K562 (cell line): ENCODE results near the gene TMEM79. TPM values are rescaled to one million over a fixed set of nuclear protein-coding genes. Genes with fewer than 3 reads are reported as not detected.

Source experiments
- ATAC-seq: fragments of 200-7000 bp; cut with Tn5 transposase; 3 replicates; pipeline ENCODE4 v1.9.1; 2020; ENCODE audit warnings: moderate library complexity
- BruUV-seq: library from RNA; stranded (reverse); fragments of 400-500 nt; replicated peaks from 2 replicates; lab custom pipeline; 2021; lab: Mats Ljungman, UMichigan
- CTCF ChIA-PET: fragments of 300-600 bp; formaldehyde crosslinking; extraction: SDS; loops from one replicate; lab custom pipeline; 2021; ENCODE audit warnings: low intra/inter-chr PET ratio; lab: Yijun Ruan, JAX
- POLR2A ChIA-PET: fragments of 300-600, 350-650 bp; sonication (Branson Sonifier 250); formaldehyde crosslinking; extraction: SDS; loops from one replicate; lab custom pipeline; 2021; ENCODE audit warnings: antibody characterized with exemption, inconsistent platforms; lab: Yijun Ruan, JAX
- DNase-seq, 4 experiments: peaks; one replicate each; pipeline versions ENCODE4 v3.0.0 to v3.0.0-alpha.2; 2011 to 2018; ENCODE audit warnings: low spot score in 3 of 4, mixed read lengths in 3 of 4; ENCODE audit errors: extremely low read depth in 1 of 4
- FAIRE-seq: peaks from 2 replicates; lab custom pipeline; 2011; peaks lifted over from hg19 to GRCh38; lab: Jason Lieb, UNC
- H2AFZ ChIP-seq: 2 replicates; pipeline ENCODE4 v1.6.0; 2011; ENCODE audit warnings: low read depth, low read length, control low read depth, inconsistent platforms
- H3K27ac ChIP-seq: fragments of 200-600 bp; 3 replicates; pipeline ENCODE4 v1.8.0; 2011; ENCODE audit warnings: low read depth, mild to moderate bottlenecking, control low read depth, inconsistent platforms, low read length, moderate library complexity, mixed read lengths; ENCODE audit errors: extremely low read depth
- H3K27me3 ChIP-seq, 2 experiments: fragments of 300-600 bp in 1 of 2; 2 replicates in 1 of 2; 3 replicates in 1 of 2; pipeline versions ENCODE4 v1.6.0 to v1.8.0; 2011; ENCODE audit warnings: inconsistent platforms in 2 of 2, low read length in 2 of 2, mild to moderate bottlenecking in 1 of 2, mixed read lengths in 1 of 2, moderate library complexity in 1 of 2; ENCODE audit not compliant: control insufficient read depth in 2 of 2, insufficient read depth in 2 of 2
- H3K36me3 ChIP-seq: fragments of 300-600 bp; 3 replicates; pipeline ENCODE4 v1.8.0; 2011; ENCODE audit warnings: mild to moderate bottlenecking, low read length, inconsistent platforms; ENCODE audit not compliant: control insufficient read depth, insufficient read depth
- H3K4me1 ChIP-seq, 2 experiments: fragments of 200-600 bp in 1 of 2; replicated peaks in 1 of 2; 2 replicates in 1 of 2; 3 replicates in 1 of 2; pipeline versions ENCODE4 v1.5.1 to v1.8.0; 2011; ENCODE audit warnings: inconsistent platforms in 2 of 2, low read length in 2 of 2, mild to moderate bottlenecking in 1 of 2, mixed read lengths in 1 of 2, moderate library complexity in 1 of 2; ENCODE audit not compliant: control insufficient read depth in 2 of 2, insufficient read depth in 2 of 2
- H3K4me2 ChIP-seq: 2 replicates; pipeline ENCODE4 v1.6.1; 2011; ENCODE audit warnings: low read length, control low read depth, inconsistent platforms, mixed read lengths; ENCODE audit not compliant: insufficient read depth
- H3K4me3 ChIP-seq: fragments of 200-600 bp; sonication (generic), shearing (Covaris generic); 2 replicates; pipeline ENCODE4 v1.5.1; 2016; ENCODE audit warnings: control low read depth, inconsistent platforms
- H3K79me2 ChIP-seq: fragments of 200-600 bp; 3 replicates; pipeline ENCODE4 v1.8.0; 2011; ENCODE audit warnings: low read length, inconsistent platforms; ENCODE audit not compliant: control insufficient read depth, insufficient read depth
- H3K9ac ChIP-seq, 2 experiments: 2 replicates each; pipeline versions ENCODE4 v1.6.0 to v1.6.1; 2011; ENCODE audit warnings: low read depth in 2 of 2, low read length in 2 of 2, control low read depth in 1 of 2, inconsistent platforms in 1 of 2, mild to moderate bottlenecking in 1 of 2, mixed read lengths in 1 of 2; ENCODE audit not compliant: insufficient read depth in 1 of 2
- H3K9me1 ChIP-seq: one replicate; pipeline ENCODE4 v1.6.0; 2011; ENCODE audit warnings: inconsistent platforms, mild to moderate bottlenecking, low read length, moderate library complexity; ENCODE audit not compliant: control insufficient read depth, insufficient read depth
- H3K9me3 ChIP-seq: replicated peaks from 2 replicates; pipeline ENCODE4 v1.5.1; 2011; ENCODE audit warnings: low read depth, low read length, inconsistent platforms; ENCODE audit not compliant: control insufficient read depth, insufficient read depth
- H4K20me1 ChIP-seq: replicated peaks from 2 replicates; pipeline ENCODE4 v1.6.1; 2011; ENCODE audit warnings: low read length, inconsistent platforms, mixed read lengths; ENCODE audit not compliant: control insufficient read depth, insufficient read depth
- AFF1 ChIP-seq, 2 experiments: fragments of 450-650 bp; IDR thresholded peaks; 2 replicates each; pipeline ENCODE4 v1.6.1; 2018; ENCODE audit warnings: mild to moderate bottlenecking in 2 of 2, low read depth in 1 of 2; ENCODE audit not compliant: partially characterized antibody in 2 of 2
- CEBPB ChIP-seq: fragments of 450-650 bp; IDR thresholded peaks from 2 replicates; pipeline ENCODE4 v1.6.1; 2016; ENCODE audit warnings: missing genetic modification characterization, missing compliant biosample characterization
- CREBBP ChIP-seq: IDR thresholded peaks from one replicate; pipeline ENCODE4 v1.6.1; 2012; ENCODE audit warnings: low read depth, mild to moderate bottlenecking, control low read depth, inconsistent platforms, low read length
- HDAC6 ChIP-seq: IDR thresholded peaks from 2 replicates; pipeline ENCODE4 v1.6.1; 2012; ENCODE audit warnings: low read depth, mild to moderate bottlenecking, control low read depth, inconsistent platforms, low read length, moderate library complexity
- HMG20B ChIP-seq: fragments of 250-450 bp; sonication (Bioruptor Pico); IDR thresholded peaks from 2 replicates; pipeline ENCODE4 v1.5.0; 2021; ENCODE audit warnings: mild to moderate bottlenecking
- IRF9 ChIP-seq: fragments of 450-650 bp; IDR thresholded peaks from 2 replicates; pipeline ENCODE4 v1.6.1; 2016; ENCODE audit warnings: missing biosample characterization, missing genetic modification characterization
- LCOR ChIP-seq: sonication (generic); formaldehyde crosslinking; IDR thresholded peaks from 2 replicates; pipeline ENCODE4 v1.8.0; 2022; ENCODE audit warnings: mild to moderate bottlenecking, missing genetic modification reagents
- PHB ChIP-seq: fragments of 250-450 bp; sonication (Bioruptor Pico); IDR thresholded peaks from 2 replicates; pipeline ENCODE4 v1.5.0; 2021
- RNF219 ChIP-seq: fragments of 250-450 bp; sonication (Bioruptor Pico); IDR thresholded peaks from 2 replicates; pipeline ENCODE4 v1.5.0; 2022; ENCODE audit warnings: mild to moderate bottlenecking
- ZNF146 ChIP-seq: IDR thresholded peaks from one replicate; pipeline ENCODE4 v1.6.1; 2018; ENCODE audit warnings: missing compliant biosample characterization; ENCODE audit not compliant: unreplicated experiment
- ZNF197 ChIP-seq: fragments of 200-800 bp; sonication (Bioruptor generic); IDR thresholded peaks from 2 replicates; pipeline ENCODE4 v1.6.1; 2016; ENCODE audit warnings: low read depth, missing genetic modification characterization, missing compliant biosample characterization
- ZNF24 ChIP-seq: fragments of 450-650 bp; IDR thresholded peaks from 2 replicates; pipeline ENCODE4 v1.6.1; 2016
- ZNF395 ChIP-seq: fragments of 200-800 bp; sonication (Bioruptor generic); IDR thresholded peaks from 2 replicates; pipeline ENCODE4 v1.6.1; 2017; ENCODE audit warnings: missing genetic modification characterization, missing compliant biosample characterization
- WGBS: fragments of 100-300 bp; shearing (Covaris generic); methylation state at CpG from one replicate; pipeline ENCODE4 v1.1.6; 2016; ENCODE audit warnings: low coverage, mixed read lengths; ENCODE audit not compliant: insufficient coverage; ENCODE audit errors: missing lambda C conversion rate; 5-methylcytosine and 5-hydroxymethylcytosine counted together
- in situ Hi-C: fragments of 300-500 bp; cut with MboI; formaldehyde crosslinking; loops from 4 replicates; pipeline ENCODE4 v1.15.0; 2018; ENCODE audit warnings: inconsistent platforms, mixed read lengths
- intact Hi-C: fragments of 100-400 bp; cut with micrococcal nuclease; formaldehyde crosslinking; loops from 2 replicates; pipeline ENCODE4 v1.14.2; 2022
- polyA plus RNA-seq, 8 experiments: library from polyadenylated mRNA; depleted of rRNA in 4 of 8; stranded (reverse) in 5 of 8; unstranded in 3 of 8; fragments of >200 nt; fragmentation: Nextera tagmentation in 2 of 8; fragmentation: Illumina TruSeq in 1 of 8; extraction: Ambion mirVana in 2 of 8; extraction: Trizol in 1 of 8; gene quantifications; 2 replicates each; pipeline versions ENCODE4 v1.2.1 to v1.2.3, GENCODE V29; 2011 to 2014; ENCODE audit warnings: inconsistent platforms in 1 of 8, missing spikeins in 1 of 8
- total RNA-seq, 7 experiments: library from RNA; depleted of rRNA in 6 of 7; stranded (reverse); fragments of >200 nt in 6 of 7; fragmentation: Illumina TruSeq in 2 of 7; extraction: Trizol in 2 of 7; gene quantifications; 2 replicates each; pipeline versions ENCODE4 v1.2.1 to v1.2.3, GENCODE V29; 2011 to 2021; ENCODE audit warnings: low replicate concordance in 1 of 7

TMEM79 gene
- total and polyA plus RNA-seq, 9 of the 15 experiments (the other 6 are each of a cell fraction or from before 2014, with no cell fraction given): 0.69 to 6.8 (median 4.0) TPM

- no peak for TF ChIP-seq ZNF395
- TF ChIP-seq CEBPB (tag): peak; percentile 75
- no peak for TF ChIP-seq CREBBP
Measured at GRCh38 chr1:156276966-156277381, 7.2 kb upstream of the TMEM79 start (continued).

GRCh38 chr1:156279837-156280236, 4.3 kb upstream of the TMEM79 start:
- no peak for ATAC-seq
- POLR2A ChIA-PET: interaction anchor here (0.6 to 6.3 kb wide), 7 partner anchors 9 to 157 kb away, joined by 3 to 63 read pairs (median 4); no protein-coding TSS in a partner anchor
- Histone ChIP-seq H3K4me3 (no peak overlapping the region), H3K27me3 (no peaks in the 10 kb centered on the region), H3K9me1 (no peaks in the 10 kb centered on the region), H3K27ac (no peak overlapping the region), H3K4me2 (no peak overlapping the region), H3K79me2 (peaks cover 52% of the 10 kb centered on the region), H2AFZ (no peak overlapping the region), H4K20me1 (peaks cover 11% of the 10 kb centered on the region; the same call in 1 of the 2 replicates), H3K9me3 (no peaks in the 10 kb centered on the region), H3K4me1 (peaks cover 3 to 6% of the 10 kb centered on the region in 2 experiments; a peak in 3 of 5 replicates), H3K36me3 (peaks cover 62% of the 10 kb centered on the region), H3K9ac (no peak overlapping the region)
- FAIRE-seq: no peak
- CTCF ChIA-PET: interaction anchor here (0.6 kb wide), 1 partner anchor 151 kb away, joined by 3 read pairs; no protein-coding TSS in a partner anchor
- DNase-seq: no peak
- in situ Hi-C loops: no loop called here
- intact Hi-C loops: no loop called here
- BruUV-seq: no TSS peak
- 88% methylated on average over 3 of the region's 3 CpGs for WGBS
- TF ChIP-seq ZNF24 (no peak), LCOR (no peak), ZNF197 (CRISPR knock-in tag) (no peak), PHB (no peak), AFF1 (IDR thresholded peaks at IDR 0.05; ENCODE audit: low read depth in 1 of 2, partially characterized antibody in 2 of 2) (no peak), IRF9 (tag) (no peak), ZNF146 (CRISPR knock-in tag) (no peak), HDAC6 (no peak), RNF219 (CRISPR knock-in tag) (no peak), HMG20B (CRISPR knock-in tag) (no peak)
